OCI-M1 (cell line): ENCODE measurements around the gene CDPF1.
"Not testable (repeated sequence)": the region's sequence is repeated elsewhere in the genome, so short reads cannot be mapped to it uniquely, and the experiment has no call there.

Source experiments
- DNase-seq: peaks from one replicate; lab custom pipeline; 2025; lab: John Stamatoyannopoulos, UW

The CDPF1 gene

GRCh38 chr22:46281866-46282678 is 32.0 kb upstream of the CDPF1 start:
- DNase-seq, result no peak

DNA sequence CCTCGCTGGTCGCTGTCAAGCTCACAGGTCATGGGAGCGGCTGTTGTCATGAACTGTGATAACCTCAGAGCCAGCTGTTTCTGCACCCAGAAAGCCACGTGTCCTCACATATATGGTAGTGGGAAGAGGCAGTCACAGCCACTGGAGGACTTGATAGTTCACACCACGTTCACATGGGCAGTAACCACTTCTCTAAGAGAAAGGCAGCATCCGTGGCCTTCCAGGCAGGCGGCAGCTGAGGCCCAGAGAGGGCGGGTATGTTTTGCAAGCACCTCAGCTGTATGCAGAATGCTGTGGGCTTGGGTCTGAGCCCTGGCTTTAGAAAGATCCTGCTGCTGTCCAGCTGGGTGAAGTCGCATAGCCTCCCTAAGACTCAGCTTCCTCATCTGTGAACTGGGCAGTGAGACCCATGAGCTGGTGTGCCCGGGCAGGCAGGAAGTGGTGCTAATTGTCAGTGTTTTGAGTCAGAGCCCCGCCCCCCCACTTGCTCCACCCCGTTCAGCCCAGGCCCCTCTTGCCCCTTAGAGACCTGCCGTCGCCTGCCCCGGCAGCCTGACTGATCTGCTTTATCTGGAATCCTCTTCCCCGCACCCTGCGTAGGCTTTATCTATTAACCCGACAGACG is 31.0 kb upstream of the CDPF1 start:
- no peak for DNase-seq

DNA sequence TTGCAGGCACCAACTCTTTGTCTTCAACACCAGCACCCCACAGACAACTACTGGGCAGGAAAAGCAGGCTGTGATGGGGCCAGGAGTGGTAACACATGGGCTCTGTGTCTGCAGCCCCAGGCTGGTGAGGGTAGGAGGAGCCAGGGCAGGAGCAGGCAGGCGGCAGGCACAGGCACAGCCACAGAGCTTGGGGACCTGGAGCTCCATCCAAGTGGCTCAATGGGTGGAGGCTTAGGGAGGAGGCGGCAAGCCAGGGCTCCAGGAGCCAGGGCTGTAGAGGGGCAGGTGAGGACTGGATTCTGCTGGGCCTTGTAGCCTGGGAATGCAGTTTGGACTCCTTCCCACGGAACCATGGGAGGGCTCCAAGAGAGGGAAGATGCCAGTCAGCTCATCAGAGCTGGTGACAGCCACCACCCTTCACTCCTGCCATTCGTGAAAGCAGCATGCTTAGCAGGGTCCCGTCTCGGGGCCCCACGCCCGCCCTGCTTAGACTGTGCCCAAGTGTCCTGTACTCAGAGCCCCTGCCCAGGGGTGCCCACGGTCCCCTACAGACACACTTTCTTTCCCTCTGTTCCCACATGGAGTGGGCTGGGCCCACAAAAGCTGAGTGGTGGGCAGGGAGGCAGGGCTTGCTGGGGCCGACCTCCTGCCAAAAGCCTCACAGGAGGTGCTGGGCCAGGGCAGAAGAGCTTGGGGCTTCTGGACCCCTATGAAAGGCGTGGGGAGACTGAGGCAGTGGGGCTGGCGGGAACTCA is 30.1 kb upstream of the CDPF1 start:
- DNase-seq, result no peak

DNA sequence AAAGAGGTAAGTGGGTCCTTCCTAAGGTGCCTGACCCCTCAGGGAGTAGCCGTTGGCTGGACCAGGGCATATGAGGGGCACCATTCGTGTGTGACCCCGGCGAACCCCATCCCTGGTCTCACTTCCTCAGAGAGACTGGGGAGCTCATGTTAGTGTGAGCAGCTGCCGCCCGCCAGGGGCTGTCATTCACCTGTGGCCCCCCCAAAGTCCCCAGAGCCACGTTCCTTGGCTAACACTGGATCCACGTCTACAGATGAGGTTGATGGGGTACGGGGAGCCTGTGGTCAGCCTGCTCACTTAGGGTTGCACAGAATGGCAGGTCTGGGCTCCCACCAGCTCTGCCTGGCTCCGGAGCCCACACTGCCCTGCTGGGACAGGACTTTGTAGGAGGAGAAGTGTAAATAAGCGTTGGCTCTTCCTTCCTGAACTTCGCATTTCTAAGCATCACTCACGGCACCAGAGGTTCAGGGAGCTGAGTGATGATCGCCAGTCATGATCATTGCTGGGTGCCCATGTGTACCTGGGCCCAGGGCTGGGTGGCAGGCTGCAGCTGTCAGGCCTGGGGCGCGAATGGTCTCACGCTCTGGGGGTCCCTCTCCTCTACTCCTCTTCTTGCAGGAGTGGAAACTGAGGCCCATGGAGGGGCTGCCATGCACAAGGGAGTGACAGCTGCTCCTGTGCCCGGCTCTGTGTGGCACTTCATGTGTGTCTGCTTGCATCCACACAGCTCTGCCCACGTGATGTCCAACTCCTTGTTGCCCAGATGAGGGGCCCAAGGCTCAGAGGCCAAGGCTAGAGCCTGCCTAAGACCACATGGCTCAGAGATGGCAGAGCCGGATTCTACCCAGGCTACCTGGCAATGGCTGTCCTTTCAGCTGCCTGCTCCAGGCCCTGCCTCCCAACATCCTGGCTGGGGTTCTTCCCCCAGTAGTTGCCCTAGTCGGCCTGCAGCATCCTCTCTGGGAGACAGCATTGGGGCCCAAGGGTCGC is 28.9 kb upstream of the CDPF1 start:
- DNase-seq, result no peak

DNA sequence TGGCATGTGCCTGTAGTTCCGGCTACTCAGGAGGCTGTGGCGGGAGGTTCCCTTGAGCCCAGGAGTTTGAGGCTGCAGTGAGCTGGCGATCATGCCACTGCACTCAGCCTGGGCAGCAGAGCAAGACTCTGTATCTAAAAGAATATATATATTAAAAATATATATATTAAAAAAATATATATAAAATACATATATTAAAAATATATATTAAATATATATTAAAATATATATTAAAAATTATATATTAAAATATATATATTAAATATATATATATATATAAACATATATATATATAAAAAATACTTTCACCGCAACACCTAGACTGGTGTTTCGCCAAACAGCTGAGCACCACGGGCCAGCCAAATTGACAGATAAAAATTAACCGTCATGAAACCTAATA is 26.5 kb upstream of the CDPF1 start:
- DNase-seq, result no peak

DNA sequence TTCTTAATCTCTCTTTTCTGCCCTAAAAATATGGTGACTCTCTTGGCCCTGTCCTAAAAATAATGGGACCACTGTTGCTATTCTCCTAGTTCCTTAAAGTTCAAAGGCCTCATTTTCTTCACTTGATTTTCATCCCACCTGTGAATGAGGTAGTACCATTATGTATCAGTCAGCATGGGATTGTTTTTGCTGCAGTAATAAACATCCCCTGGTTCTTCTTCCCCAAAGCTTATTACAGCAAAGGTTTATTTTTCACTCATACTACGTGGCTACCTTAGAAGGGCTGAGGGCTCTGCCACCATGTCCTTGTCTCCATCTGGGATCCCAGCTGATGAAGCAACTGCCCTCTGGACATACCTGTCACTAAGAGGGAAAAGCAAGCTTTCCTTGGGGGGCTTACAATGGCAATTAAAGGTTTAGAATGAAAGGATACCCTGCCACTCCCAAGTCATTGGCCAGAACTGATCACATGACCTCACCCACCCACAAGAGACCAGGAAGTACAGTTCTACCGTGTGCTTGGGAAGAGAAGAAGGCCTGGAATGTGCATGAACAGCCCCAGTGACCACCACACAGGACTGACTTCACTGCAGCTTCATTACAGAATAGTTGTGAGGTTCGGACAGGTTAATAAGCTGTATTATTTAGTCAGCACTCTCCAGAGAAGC is 25.5 kb upstream of the CDPF1 start:
- no peak for DNase-seq

GRCh38 chr22:46274381-46274780 is 24.3 kb upstream of the CDPF1 start:
- no peak for DNase-seq

- no peak for DNase-seq
Measured at GRCh38 chr22:46273432-46274148, 23.5 kb upstream of the CDPF1 start.

- no peak for DNase-seq
Measured at GRCh38 chr22:46272762-46273431, 22.8 kb upstream of the CDPF1 start.

GRCh38 chr22:46272196-46272595 is 22.1 kb upstream of the CDPF1 start:
- DNase-seq, result no peak

- DNase-seq, result no peak
Measured at GRCh38 chr22:46269564-46269963, 19.5 kb upstream of the CDPF1 start.

GRCh38 chr22:46267431-46268279 is 17.6 kb upstream of the CDPF1 start, which contains the start of gene TTC38:
Gene TTC38, plus strand, starts transcription at chr22:46268008. Its CDS starts 32 bp downstream, at chr22:46268040.
- DNase-seq, result peak; percentile 92

GRCh38 chr22:46265627-46266026 is 15.5 kb upstream of the CDPF1 start:
- not testable (repeated sequence) for DNase-seq

- not testable (repeated sequence) for DNase-seq
Measured at GRCh38 chr22:46264520-46264919, 14.4 kb upstream of the CDPF1 start.

GRCh38 chr22:46263216-46263590 is 13.1 kb upstream of the CDPF1 start, which contains the start of gene PKDREJ:
Gene PKDREJ, minus strand, starts transcription at chr22:46263343. Its CDS starts 21 bp downstream, at chr22:46263322.
- no peak for DNase-seq

DNA sequence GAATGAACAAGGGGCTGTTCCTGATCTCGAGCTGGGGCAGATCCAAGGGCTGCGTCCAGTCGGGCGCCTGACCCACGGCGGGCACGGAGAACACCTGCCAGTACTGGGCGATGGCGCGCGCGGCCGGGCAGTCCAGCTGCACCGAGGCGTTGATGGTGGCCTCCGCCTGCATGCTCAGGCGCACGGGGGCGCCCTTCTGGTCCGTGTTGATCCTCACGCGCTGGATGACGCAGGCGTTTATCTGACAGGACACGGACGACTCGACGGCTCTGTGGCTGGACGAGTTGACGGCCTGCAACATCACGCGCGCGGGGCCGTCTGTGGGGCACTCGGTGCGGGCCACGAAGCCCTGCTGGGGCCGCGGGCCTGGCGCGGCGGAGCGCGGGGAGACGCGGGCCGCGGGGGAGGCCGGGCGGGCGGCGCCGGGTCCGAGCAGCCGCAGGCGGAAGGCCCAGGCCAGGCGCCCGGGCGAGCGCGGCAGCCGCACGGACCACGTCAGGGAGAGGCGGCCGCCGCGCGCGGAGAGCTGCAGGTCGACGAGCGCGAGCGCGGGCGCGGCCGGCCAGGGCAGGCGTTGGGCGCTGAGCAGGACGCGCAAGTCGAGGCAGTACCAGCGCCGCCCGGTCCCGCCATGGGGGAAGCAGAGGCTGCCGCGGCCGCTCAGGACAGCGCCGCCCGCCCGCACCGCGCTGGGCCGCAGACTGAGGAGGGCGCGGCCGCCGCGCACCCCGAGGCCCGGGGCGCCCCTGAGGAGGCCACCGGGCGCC is 12.5 kb upstream of the CDPF1 start:
- DNase-seq, result no peak

GRCh38 chr22:46260038-46260437 is 9.9 kb upstream of the CDPF1 start:
- DNase-seq, result no peak

DNA sequence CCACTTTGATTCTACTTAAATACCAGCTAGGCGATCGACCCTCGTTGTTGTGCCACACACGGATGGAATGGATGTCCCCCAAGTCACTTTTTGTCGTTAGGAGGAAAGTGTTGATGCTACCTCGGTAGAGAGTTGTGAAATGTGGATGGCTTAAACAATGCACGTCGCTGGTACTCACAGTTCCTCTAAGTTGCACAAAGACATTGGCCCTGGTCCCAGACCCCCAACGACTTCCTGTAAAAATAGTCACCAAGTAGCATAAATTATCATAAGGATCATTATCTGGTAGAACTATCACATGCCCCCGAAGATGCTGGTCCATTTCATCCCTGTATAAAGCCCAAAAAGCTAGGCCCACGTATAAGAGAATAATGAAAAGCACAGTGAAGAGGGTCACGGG is 9.3 kb upstream of the CDPF1 start:
- no peak for DNase-seq
